ENCODE measurements around the gene DYNLT4.

GRCh38 chr1:44812822-44813543, 5.8 kb upstream of the DYNLT4 start:
- TF ChIP-seq, protein P1, sequence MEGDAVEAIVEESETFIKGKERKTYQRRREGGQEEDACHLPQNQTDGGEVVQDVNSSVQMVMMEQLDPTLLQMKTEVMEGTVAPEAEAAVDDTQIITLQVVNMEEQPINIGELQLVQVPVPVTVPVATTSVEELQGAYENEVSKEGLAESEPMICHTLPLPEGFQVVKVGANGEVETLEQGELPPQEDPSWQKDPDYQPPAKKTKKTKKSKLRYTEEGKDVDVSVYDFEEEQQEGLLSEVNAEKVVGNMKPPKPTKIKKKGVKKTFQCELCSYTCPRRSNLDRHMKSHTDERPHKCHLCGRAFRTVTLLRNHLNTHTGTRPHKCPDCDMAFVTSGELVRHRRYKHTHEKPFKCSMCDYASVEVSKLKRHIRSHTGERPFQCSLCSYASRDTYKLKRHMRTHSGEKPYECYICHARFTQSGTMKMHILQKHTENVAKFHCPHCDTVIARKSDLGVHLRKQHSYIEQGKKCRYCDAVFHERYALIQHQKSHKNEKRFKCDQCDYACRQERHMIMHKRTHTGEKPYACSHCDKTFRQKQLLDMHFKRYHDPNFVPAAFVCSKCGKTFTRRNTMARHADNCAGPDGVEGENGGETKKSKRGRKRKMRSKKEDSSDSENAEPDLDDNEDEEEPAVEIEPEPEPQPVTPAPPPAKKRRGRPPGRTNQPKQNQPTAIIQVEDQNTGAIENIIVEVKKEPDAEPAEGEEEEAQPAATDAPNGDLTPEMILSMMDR (IDR thresholded peaks at IDR 0.05): no peak
- TF ChIP-seq POLR2A (IDR thresholded peaks at IDR 0.05): no peak
